Ascending aorta (tissue), 2 donors: ENCODE measurements around the gene GCAT. TPM values are rescaled to one million over a fixed set of nuclear protein-coding genes. Genes with fewer than 3 reads are reported as not detected.

Experiments
- DNase-seq, 2 donors: peaks; one replicate each; pipeline ENCODE4 v3.0.0-alpha.2; 2019; ENCODE audit warnings: low spot score in 2 of 2
- H3K27ac ChIP-seq, 2 donors: fragments of 200-600 bp; sonication (generic); one replicate each; pipeline ENCODE4 v1.5.1; 2016 to 2017; ENCODE audit warnings: mild to moderate bottlenecking in 1 of 2
- H3K27me3 ChIP-seq: fragments of 200-600 bp; sonication (generic); one replicate; pipeline ENCODE4 v1.5.1; 2017
- H3K36me3 ChIP-seq, 2 donors: fragments of 200-600 bp; sonication (generic); one replicate each; pipeline ENCODE4 v1.5.1; 2016
- H3K4me1 ChIP-seq, 2 donors: fragments of 200-600 bp; sonication (generic); one replicate each; pipeline ENCODE4 v1.5.1; 2016 to 2017; ENCODE audit warnings: mild to moderate bottlenecking in 1 of 2
- H3K4me3 ChIP-seq, 2 donors: fragments of 200-600 bp; sonication (generic); one replicate each; pipeline ENCODE4 v1.5.1; 2016 to 2017; ENCODE audit warnings: mild to moderate bottlenecking in 1 of 2
- H3K9me3 ChIP-seq, 2 donors: fragments of 200-600 bp; sonication (generic); one replicate each; pipeline ENCODE4 v1.5.1; 2016
- CTCF ChIP-seq, 3 experiments: fragments of 200-600 bp in 2 of 3; fragments of 450-650 bp in 1 of 3; sonication (generic) in 2 of 3; IDR thresholded peaks; one replicate each; pipeline ENCODE4 v1.5.1; 2016 to 2019; ENCODE audit warnings: antibody characterized with exemption in 3 of 3, mild to moderate bottlenecking in 1 of 3, moderate library complexity in 1 of 3
- intact Hi-C: fragments of 100-400 bp; cut with DNase I; formaldehyde crosslinking; loops from one replicate; pipeline ENCODE4 v1.15.1; 2023
- total RNA-seq: library from RNA; depleted of rRNA; stranded (reverse); fragments of >200 nt; gene quantifications from one replicate; pipeline ENCODE4 v1.1.0, GENCODE V29; 2016

The GCAT gene
- total RNA-seq, 1 donor from 2014 or later: 4.5 TPM

- peaks cover 56 to 75% of the 10 kb centered on the region in 2 donors for H3K36me3 ChIP-seq
Measured at GRCh38 chr22:37768273-37768672, 39.5 kb upstream of the GCAT start.

DNA sequence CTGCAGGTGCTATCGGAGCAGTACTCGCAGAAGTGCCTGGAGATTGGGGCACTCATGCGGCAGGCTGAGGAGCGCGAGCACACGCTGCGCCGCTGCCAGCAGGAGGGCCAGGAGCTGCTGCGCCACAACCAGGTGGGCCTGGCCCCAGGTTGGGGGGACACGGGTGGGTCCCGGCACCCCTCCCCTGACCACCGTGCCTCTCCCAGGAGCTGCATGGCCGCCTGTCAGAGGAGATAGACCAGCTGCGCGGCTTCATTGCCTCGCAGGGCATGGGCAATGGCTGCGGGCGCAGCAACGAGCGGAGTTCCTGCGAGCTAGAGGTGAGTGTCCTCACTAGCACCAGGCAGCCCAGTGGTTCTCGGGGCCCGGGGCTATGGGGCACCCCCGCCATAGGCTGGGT is 38.7 kb upstream of the GCAT start:
- Histone ChIP-seq H3K27ac (no peak overlapping the region), H3K4me1 (peaks cover 0 to 5% of the 10 kb centered on the region in 2 donors), H3K36me3 (peaks cover 58 to 74% of the 10 kb centered on the region in 2 donors), H3K27me3 (no peaks in the 10 kb centered on the region), H3K4me3 (no peak overlapping the region), H3K9me3 (no peaks in the 10 kb centered on the region)
- intact Hi-C loops: no loop called here
- DNase-seq: no peak
- no peak for TF ChIP-seq CTCF (IDR thresholded peaks at IDR 0.05)

More at GRCh38 chr22:37768273-37768672, 39.5 kb upstream of the GCAT start:
- no peak for DNase-seq
- peaks cover 0 to 5% of the 10 kb centered on the region in 2 donors for H3K4me1 ChIP-seq
- intact Hi-C loops: no loop called here
- H3K27me3 ChIP-seq: no peaks in the 10 kb centered on the region
- no peak for TF ChIP-seq CTCF (IDR thresholded peaks at IDR 0.05)
- H3K4me3 ChIP-seq: no peak overlapping the region
- H3K9me3 ChIP-seq: no peaks in the 10 kb centered on the region
- no peak overlapping the region for H3K27ac ChIP-seq

GRCh38 chr22:37771081-37771480 is 36.7 kb upstream of the GCAT start:
- no peak for TF ChIP-seq CTCF (IDR thresholded peaks at IDR 0.05)

GRCh38 chr22:37771702-37772427 is 35.9 kb upstream of the GCAT start:
- DNase-seq: no peak
- Histone ChIP-seq H3K4me1 (no peaks in the 10 kb centered on the region), H3K4me3 (no peak overlapping the region), H3K27me3 (no peaks in the 10 kb centered on the region), H3K27ac (no peak overlapping the region), H3K36me3 (peaks cover 55 to 70% of the 10 kb centered on the region in 2 donors), H3K9me3 (no peaks in the 10 kb centered on the region)
- no peak for TF ChIP-seq CTCF (IDR thresholded peaks at IDR 0.05)
- intact Hi-C loops: no loop called here

More at GRCh38 chr22:37771081-37771480, 36.7 kb upstream of the GCAT start:
- Histone ChIP-seq H3K27me3 (no peaks in the 10 kb centered on the region), H3K4me1 (no peaks in the 10 kb centered on the region), H3K9me3 (no peaks in the 10 kb centered on the region), H3K36me3 (peaks cover 55 to 77% of the 10 kb centered on the region in 2 donors), H3K4me3 (no peak overlapping the region), H3K27ac (no peak overlapping the region)
- intact Hi-C loops: no loop called here
- no peak for DNase-seq

GRCh38 chr22:37774728-37775127 is 33.0 kb upstream of the GCAT start:
- H3K27me3 ChIP-seq: no peaks in the 10 kb centered on the region
- H3K36me3 ChIP-seq: peaks cover 33 to 44% of the 10 kb centered on the region in 2 donors
- H3K9me3 ChIP-seq: no peaks in the 10 kb centered on the region
- intact Hi-C loops: no loop called here
- no peak for DNase-seq
- peaks cover 0 to 4% of the 10 kb centered on the region in 2 donors for H3K4me1 ChIP-seq
- no peak overlapping the region for H3K4me3 ChIP-seq
- TF ChIP-seq CTCF (IDR thresholded peaks at IDR 0.05): no peak
- H3K27ac ChIP-seq: no peak overlapping the region
